B cell (primary cell): ENCODE measurements around the gene WWC2. TPM values are rescaled to one million over a fixed set of nuclear protein-coding genes. Genes with fewer than 3 reads are reported as not detected.

Experiments
- ATAC-seq: fragments of 200-7000 bp; cut with Tn5 transposase; one replicate; pipeline ENCODE4 v1.10.0; 2021; ENCODE audit warnings: low read depth, mild to moderate bottlenecking, moderate number of reproducible peaks, moderate library complexity
- CTCF ChIA-PET: fragments of 350-600 bp; sonication (Branson Sonifier 250); formaldehyde crosslinking; loops from one replicate; lab custom pipeline; 2021; ENCODE audit warnings: antibody characterized with exemption, inconsistent platforms; lab: Charles Lee
- POLR2A ChIA-PET: fragments of 350-600 bp; sonication (Branson Sonifier 250); formaldehyde crosslinking; loops from one replicate; lab custom pipeline; 2021; ENCODE audit warnings: antibody characterized with exemption; lab: Charles Lee
- DNase-seq: peaks from one replicate; pipeline ENCODE4 v3.0.0; 2013
- H2AFZ ChIP-seq: 2 replicates; pipeline ENCODE4 v1.6.1; 2012; ENCODE audit warnings: mild to moderate bottlenecking, low read depth, low read length; ENCODE audit not compliant: insufficient read depth, poor library complexity, severe bottlenecking
- H3K27ac ChIP-seq, 2 donors: 1 replicate in 1 of 2; 2 replicates in 1 of 2; pipeline ENCODE4 v1.5.1; 2012 to 2013; ENCODE audit warnings: low read length in 2 of 2, mild to moderate bottlenecking in 2 of 2, moderate library complexity in 1 of 2
- H3K27me3 ChIP-seq, 4 experiments: fragments of 200-600 bp in 1 of 4; sonication (generic) in 1 of 4; replicated peaks in 1 of 4; 1 replicate in 2 of 4; 2 replicates in 2 of 4; pipeline versions ENCODE4 v1.6.1 to v1.7.0; 2013 to 2016; ENCODE audit warnings: low read length in 3 of 4, mild to moderate bottlenecking in 2 of 4, mixed read lengths in 1 of 4, moderate library complexity in 1 of 4; ENCODE audit not compliant: insufficient read depth in 4 of 4, control insufficient read depth in 3 of 4; ENCODE audit errors: control extremely low read depth in 1 of 4
- H3K36me3 ChIP-seq, 2 experiments: replicated peaks in 1 of 2; 1 replicate in 1 of 2; 2 replicates in 1 of 2; pipeline versions ENCODE4 v1.6.1 to v1.7.1; 2013; ENCODE audit warnings: low read length in 1 of 2; ENCODE audit not compliant: insufficient read depth in 2 of 2, control insufficient read depth in 1 of 2; ENCODE audit errors: control extremely low read depth in 1 of 2, extremely low read depth in 1 of 2
- H3K4me1 ChIP-seq, 2 donors: fragments of 200-600 bp in 1 of 2; sonication (generic) in 1 of 2; 1 replicate in 1 of 2; 2 replicates in 1 of 2; pipeline versions ENCODE4 v1.5.1 to v1.6.1; 2013 to 2017; ENCODE audit warnings: low read length in 2 of 2; ENCODE audit not compliant: control insufficient read depth in 2 of 2, insufficient read depth in 2 of 2
- H3K4me2 ChIP-seq: replicated peaks from 2 replicates; pipeline ENCODE3; 2012; ENCODE audit warnings: mild to moderate bottlenecking, low read depth, low read length; ENCODE audit not compliant: poor library complexity, severe bottlenecking
- H3K4me3 ChIP-seq, 5 experiments: fragments of 200-600 bp in 1 of 5; sonication (generic) in 1 of 5; 1 replicate in 3 of 5; 2 replicates in 2 of 5; pipeline versions ENCODE4 v1.5.1 to v1.7.0; 2011 to 2016; ENCODE audit warnings: low read length in 4 of 5, mild to moderate bottlenecking in 4 of 5, low read depth in 2 of 5, control low read depth in 1 of 5, moderate library complexity in 1 of 5; ENCODE audit not compliant: insufficient read depth in 1 of 5; ENCODE audit errors: control extremely low read depth in 1 of 5, extremely low read depth in 1 of 5
- H3K79me2 ChIP-seq: fragments of 200-600 bp; sonication (generic); one replicate; pipeline ENCODE4 v1.6.0; 2016; ENCODE audit warnings: low read length; ENCODE audit not compliant: control insufficient read depth, insufficient read depth
- H3K9ac ChIP-seq: fragments of 200-600 bp; sonication (generic); 2 replicates; pipeline ENCODE4 v1.6.1; 2017; ENCODE audit warnings: mild to moderate bottlenecking, low read length, moderate library complexity
- H3K9me3 ChIP-seq, 3 donors: one replicate each; pipeline versions ENCODE4 v1.6.1 to v1.7.1; 2013; ENCODE audit warnings: low read length in 2 of 3; ENCODE audit not compliant: control insufficient read depth in 2 of 3, insufficient read depth in 1 of 3; ENCODE audit errors: control extremely low read depth in 1 of 3
- H4K20me1 ChIP-seq: 2 replicates; pipeline ENCODE4 v1.6.0; 2012; ENCODE audit warnings: mild to moderate bottlenecking, low read length; ENCODE audit not compliant: insufficient read depth, control insufficient read depth, poor library complexity, severe bottlenecking
- H3K27ac Mint-ChIP-seq: one replicate; pipeline ENCODE4 v1.8.0; 2021; ENCODE audit warnings: mixed read lengths
- H3K27me3 Mint-ChIP-seq: one replicate; pipeline ENCODE4 v1.8.0; 2021; ENCODE audit warnings: mixed read lengths
- H3K4me1 Mint-ChIP-seq: one replicate; pipeline ENCODE4 v1.8.0; 2021; ENCODE audit warnings: mixed read lengths
- H3K4me3 Mint-ChIP-seq: one replicate; pipeline ENCODE4 v1.8.0; 2021; ENCODE audit warnings: mixed read lengths
- H3K9me3 Mint-ChIP-seq: one replicate; pipeline ENCODE4 v1.8.0; 2022; ENCODE audit warnings: mixed read lengths; ENCODE audit not compliant: insufficient read depth
- EZH2 ChIP-seq: IDR thresholded peaks from 2 replicates; pipeline ENCODE4 v1.6.1; 2012; ENCODE audit warnings: borderline replicate concordance, low read depth, mild to moderate bottlenecking, moderate library complexity, low read length; ENCODE audit not compliant: insufficient read depth, poor library complexity, severe bottlenecking
- WGBS: methylation state at CpG from one replicate; pipeline ENCODE4 v1.1.5; 2013; ENCODE audit warnings: missing lambda C conversion rate; ENCODE audit not compliant: insufficient coverage; 5-methylcytosine and 5-hydroxymethylcytosine counted together
- intact Hi-C: fragments of 100-400 bp; cut with micrococcal nuclease; formaldehyde crosslinking; loops from one replicate; pipeline ENCODE4 v1.10.0; 2022
- polyA plus RNA-seq: library from polyadenylated mRNA; depleted of rRNA; stranded (reverse); fragments of >200 nt; gene quantifications from 2 replicates; pipeline ENCODE4 v1.2.3, GENCODE V29; 2012
- total RNA-seq, 2 donors: library from RNA; stranded (reverse); fragments of 120-200 nt in 1 of 2; gene quantifications; 1 replicate in 1 of 2; 2 replicates in 1 of 2; pipeline versions ENCODE4 v1.2.3 to v1.2.4, GENCODE V29; 2013 to 2022
- TF ChIP-seq, protein P1 (sequence below): fragments of 200-600 bp; IDR thresholded peaks from one replicate; pipeline ENCODE4 v1.8.0; 2022; ENCODE audit warnings: antibody characterized with exemption, mild to moderate bottlenecking

WWC2 gene
- total and polyA plus RNA-seq, 2 donors (not counting 1 experiment from before 2014, with no cell fraction given): 0.07 to 0.32 TPM

DNA sequence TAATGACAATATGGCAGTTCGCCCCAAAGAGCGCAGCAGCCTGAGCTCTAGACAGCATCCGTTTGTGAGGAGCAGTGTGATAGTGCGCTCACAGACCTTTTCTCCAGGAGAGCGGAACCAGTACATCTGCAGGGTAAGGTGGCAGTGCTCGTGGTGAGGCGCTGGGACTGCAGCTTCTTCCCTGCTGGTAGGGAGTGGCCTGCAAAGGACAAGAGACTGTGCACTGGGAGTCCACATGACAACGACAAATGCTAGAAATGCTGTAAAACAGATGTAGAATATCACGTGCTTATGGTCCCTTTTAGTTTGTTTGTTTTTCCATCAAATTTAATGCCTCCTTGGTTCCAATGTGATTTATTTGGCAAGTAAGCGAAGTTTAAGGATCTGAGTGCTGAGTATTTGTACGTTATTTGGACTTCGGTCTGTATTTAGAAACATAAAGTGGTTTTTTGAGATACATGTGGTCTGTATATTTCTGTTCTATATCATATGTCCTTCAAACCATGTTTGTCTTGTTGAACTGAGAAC, 185.3 kb downstream of the WWC2 start:
- WGBS: 98% methylated on average over 9 of the region's 12 CpGs
- Histone ChIP-seq H3K4me1 (no peaks in the 10 kb centered on the region), H3K27ac (no peak overlapping the region), H3K4me2 (no peak overlapping the region), H3K9ac (no peak overlapping the region), H2AFZ (no peak overlapping the region), H3K9me3 (no peaks in the 10 kb centered on the region), H3K79me2 (no peaks in the 10 kb centered on the region), H3K4me3 (no peak overlapping the region), H3K36me3 (no peaks in the 10 kb centered on the region), H3K27me3 (no peaks in the 10 kb centered on the region), H4K20me1 (no peaks in the 10 kb centered on the region)
- peaks cover 26% of the 10 kb centered on the region for H3K27me3 Mint-ChIP-seq
- TF ChIP-seq EZH2: no peak
- TF ChIP-seq, protein P1, sequence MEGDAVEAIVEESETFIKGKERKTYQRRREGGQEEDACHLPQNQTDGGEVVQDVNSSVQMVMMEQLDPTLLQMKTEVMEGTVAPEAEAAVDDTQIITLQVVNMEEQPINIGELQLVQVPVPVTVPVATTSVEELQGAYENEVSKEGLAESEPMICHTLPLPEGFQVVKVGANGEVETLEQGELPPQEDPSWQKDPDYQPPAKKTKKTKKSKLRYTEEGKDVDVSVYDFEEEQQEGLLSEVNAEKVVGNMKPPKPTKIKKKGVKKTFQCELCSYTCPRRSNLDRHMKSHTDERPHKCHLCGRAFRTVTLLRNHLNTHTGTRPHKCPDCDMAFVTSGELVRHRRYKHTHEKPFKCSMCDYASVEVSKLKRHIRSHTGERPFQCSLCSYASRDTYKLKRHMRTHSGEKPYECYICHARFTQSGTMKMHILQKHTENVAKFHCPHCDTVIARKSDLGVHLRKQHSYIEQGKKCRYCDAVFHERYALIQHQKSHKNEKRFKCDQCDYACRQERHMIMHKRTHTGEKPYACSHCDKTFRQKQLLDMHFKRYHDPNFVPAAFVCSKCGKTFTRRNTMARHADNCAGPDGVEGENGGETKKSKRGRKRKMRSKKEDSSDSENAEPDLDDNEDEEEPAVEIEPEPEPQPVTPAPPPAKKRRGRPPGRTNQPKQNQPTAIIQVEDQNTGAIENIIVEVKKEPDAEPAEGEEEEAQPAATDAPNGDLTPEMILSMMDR: no peak
- H3K4me1 Mint-ChIP-seq: no peaks in the 10 kb centered on the region
- H3K4me3 Mint-ChIP-seq: no peak overlapping the region
- POLR2A ChIA-PET: no interaction called here
- DNase-seq (no peak), ATAC-seq (no peak)
- no peak overlapping the region for H3K27ac Mint-ChIP-seq
- CTCF ChIA-PET: interaction anchor here (1.1 kb wide), 1 partner anchor 28 kb away, joined by 3 read pairs; no protein-coding TSS in a partner anchor
- no peaks in the 10 kb centered on the region for H3K9me3 Mint-ChIP-seq
- intact Hi-C loops: no loop called here

DNA sequence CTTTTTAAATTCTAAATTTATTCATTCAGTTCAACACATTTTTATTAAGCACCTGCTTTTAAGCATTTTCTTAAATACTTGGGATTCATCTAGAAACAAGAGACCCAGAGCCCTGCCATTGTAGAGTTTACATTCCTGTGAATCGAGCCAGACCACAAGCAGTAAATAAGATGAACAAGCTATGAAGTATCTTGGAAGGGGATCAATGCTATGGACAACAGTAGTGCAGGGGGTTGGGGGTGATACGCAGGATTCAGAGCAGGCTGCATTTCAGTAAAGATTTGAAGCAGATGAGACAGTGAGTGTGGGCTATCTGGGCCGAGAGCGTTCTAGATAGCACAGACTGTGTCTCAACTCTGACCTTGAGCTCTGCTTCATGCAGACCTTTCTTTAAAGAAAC, 185.9 kb downstream of the WWC2 start:
- Histone ChIP-seq H3K9ac (no peak overlapping the region), H3K4me1 (no peaks in the 10 kb centered on the region), H3K9me3 (no peaks in the 10 kb centered on the region), H3K4me3 (no peak overlapping the region), H3K4me2 (no peak overlapping the region), H3K27me3 (no peaks in the 10 kb centered on the region), H3K36me3 (no peaks in the 10 kb centered on the region), H2AFZ (no peak overlapping the region), H4K20me1 (no peaks in the 10 kb centered on the region), H3K27ac (no peak overlapping the region), H3K79me2 (no peaks in the 10 kb centered on the region)
- Mint-ChIP-seq H3K27ac (no peak overlapping the region), H3K27me3 (peaks cover 26% of the 10 kb centered on the region), H3K9me3 (no peaks in the 10 kb centered on the region), H3K4me1 (no peaks in the 10 kb centered on the region), H3K4me3 (no peak overlapping the region)
- CTCF ChIA-PET: interaction anchor here (1.1 kb wide), 1 partner anchor 29 kb away, joined by 3 read pairs; no protein-coding TSS in a partner anchor
- DNase-seq: no peak
- no peak for ATAC-seq
- POLR2A ChIA-PET: no interaction called here
- TF ChIP-seq EZH2: no peak
- TF ChIP-seq, protein P1: no peak
- intact Hi-C loops: no loop called here
- 90% methylated on average over 2 of the region's 4 CpGs for WGBS
